IMR-90 (cell line): ENCODE measurements around the gene GRIN2A. TPM values are rescaled to one million over a fixed set of nuclear protein-coding genes. Genes with fewer than 3 reads are reported as not detected.

Source experiments
- ATAC-seq: fragments of 200-7000 bp; cut with Tn5 transposase; 2 replicates; pipeline ENCODE4 v1.9.1; 2020; ENCODE audit warnings: low read depth, mild to moderate bottlenecking, moderate library complexity
- BruUV-seq: library from RNA; stranded (reverse); fragments of 400-500 nt; replicated peaks from 2 replicates; lab custom pipeline; 2021; lab: Mats Ljungman, UMichigan
- CTCF ChIA-PET: fragments of 300-600 bp; formaldehyde crosslinking; extraction: SDS; loops from one replicate; lab custom pipeline; 2021; ENCODE audit warnings: antibody characterized with exemption; lab: Yijun Ruan, JAX
- POLR2A ChIA-PET: fragments of 300-600 bp; sonication (Branson Sonifier 250); formaldehyde crosslinking; loops from one replicate; lab custom pipeline; 2022; ENCODE audit warnings: antibody characterized with exemption; ENCODE audit not compliant: unreplicated experiment; lab: Charles Lee
- DNase-seq: peaks from one replicate; pipeline ENCODE4 v3.0.0; 2013
- H2AFZ ChIP-seq: replicated peaks from 2 replicates; pipeline ENCODE3; 2013; ENCODE audit warnings: low read length, mild to moderate bottlenecking; ENCODE audit not compliant: poor library complexity
- H2AK5ac ChIP-seq: 2 replicates; pipeline ENCODE4 v1.6.1; 2013; ENCODE audit warnings: low read depth, low read length, inconsistent platforms
- H2AK9ac ChIP-seq: replicated peaks from 2 replicates; pipeline ENCODE3; 2013; ENCODE audit warnings: mild to moderate bottlenecking, low read depth, low read length, moderate library complexity; ENCODE audit not compliant: poor library complexity
- H2BK120ac ChIP-seq: 2 replicates; pipeline ENCODE4 v1.6.1; 2013; ENCODE audit warnings: low read depth, low read length, inconsistent platforms
- H2BK15ac ChIP-seq: 3 replicates; pipeline ENCODE4 v1.6.1; 2013; ENCODE audit warnings: low read depth, low read length, inconsistent platforms
- H2BK20ac ChIP-seq: 2 replicates; pipeline ENCODE4 v1.6.1; 2013; ENCODE audit warnings: low read depth, mild to moderate bottlenecking, inconsistent platforms, low read length, moderate library complexity
- H2BK5ac ChIP-seq: 2 replicates; pipeline ENCODE4 v1.6.1; 2013; ENCODE audit warnings: mild to moderate bottlenecking, low read depth, low read length, inconsistent platforms; ENCODE audit not compliant: poor library complexity, severe bottlenecking
- H3K14ac ChIP-seq: replicated peaks from 2 replicates; pipeline ENCODE4 v1.6.1; 2013; ENCODE audit warnings: low read depth, low read length, inconsistent platforms
- H3K18ac ChIP-seq: 2 replicates; pipeline ENCODE4 v1.6.1; 2013; ENCODE audit warnings: low read depth, low read length, control low read depth
- H3K23ac ChIP-seq: 2 replicates; pipeline ENCODE4 v1.6.1; 2013; ENCODE audit warnings: low read depth, low read length, inconsistent platforms
- H3K27ac ChIP-seq: 2 replicates; pipeline ENCODE4 v1.5.1; 2013; ENCODE audit warnings: mild to moderate bottlenecking, control low read depth, low read length; ENCODE audit not compliant: insufficient read depth
- H3K27me3 ChIP-seq: 2 replicates; pipeline ENCODE4 v1.6.1; 2013; ENCODE audit warnings: low read length; ENCODE audit not compliant: control insufficient read depth, insufficient read depth
- H3K36me3 ChIP-seq: 2 replicates; pipeline ENCODE4 v1.6.1; 2013; ENCODE audit warnings: low read length, mixed read lengths; ENCODE audit not compliant: control insufficient read depth, insufficient read depth
- H3K4ac ChIP-seq: 2 replicates; pipeline ENCODE4 v1.6.1; 2013; ENCODE audit warnings: low read depth, low read length, inconsistent platforms
- H3K4me1 ChIP-seq: 2 replicates; pipeline ENCODE4 v1.6.1; 2013; ENCODE audit warnings: low read length, mixed read lengths; ENCODE audit not compliant: control insufficient read depth, insufficient read depth
- H3K4me2 ChIP-seq: 2 replicates; pipeline ENCODE4 v1.6.1; 2013; ENCODE audit warnings: low read depth, mild to moderate bottlenecking, control low read depth, low read length, moderate library complexity
- H3K4me3 ChIP-seq: 2 replicates; pipeline ENCODE4 v1.5.1; 2013; ENCODE audit warnings: low read depth, mild to moderate bottlenecking, control low read depth, low read length, moderate library complexity; ENCODE audit not compliant: insufficient read depth
- H3K56ac ChIP-seq: 2 replicates; pipeline ENCODE4 v1.6.1; 2013; ENCODE audit warnings: low read length, inconsistent platforms; ENCODE audit not compliant: insufficient read depth; ENCODE audit errors: extremely low read depth
- H3K79me1 ChIP-seq, 2 experiments: 2 replicates each; pipeline ENCODE4 v1.6.1; 2013; ENCODE audit warnings: low read length in 2 of 2, inconsistent platforms in 1 of 2, low read depth in 1 of 2
- H3K9ac ChIP-seq: 2 replicates; pipeline ENCODE4 v1.6.1; 2013; ENCODE audit warnings: low read depth, low read length, control low read depth
- H3K9me1 ChIP-seq: 2 replicates; pipeline ENCODE4 v1.6.1; 2013; ENCODE audit warnings: low read length, inconsistent platforms; ENCODE audit not compliant: insufficient read depth
- H3K9me3 ChIP-seq: 2 replicates; pipeline ENCODE4 v1.6.1; 2013; ENCODE audit warnings: low read length; ENCODE audit not compliant: control insufficient read depth, insufficient read depth
- H4K20me1 ChIP-seq: 2 replicates; pipeline ENCODE4 v1.6.1; 2013; ENCODE audit warnings: low read length, inconsistent platforms; ENCODE audit not compliant: insufficient read depth
- H4K5ac ChIP-seq: 2 replicates; pipeline ENCODE4 v1.6.1; 2013; ENCODE audit warnings: mild to moderate bottlenecking, low read depth, low read length, control low read depth
- H4K8ac ChIP-seq, 2 experiments: 2 replicates each; pipeline ENCODE4 v1.6.1; 2013; ENCODE audit warnings: low read depth in 2 of 2, low read length in 2 of 2, control low read depth in 1 of 2, inconsistent platforms in 1 of 2
- H4K91ac ChIP-seq: 2 replicates; pipeline ENCODE4 v1.6.1; 2013; ENCODE audit warnings: low read depth, low read length, inconsistent platforms; ENCODE audit not compliant: insufficient read depth
- BHLHE40 ChIP-seq: fragments of 150-350 bp; IDR thresholded peaks from 2 replicates; pipeline ENCODE4 v1.6.1; 2016; ENCODE audit warnings: mild to moderate bottlenecking, low read depth, low read length
- CEBPB ChIP-seq: IDR thresholded peaks from 2 replicates; pipeline ENCODE4 v1.6.1; 2012; ENCODE audit warnings: low read depth, low read length, improper control_type of control experiment
- CHD1 ChIP-seq: IDR thresholded peaks from 2 replicates; pipeline ENCODE4 v1.6.1; 2012; ENCODE audit warnings: low read depth, low read length, improper control_type of control experiment
- CTCF ChIP-seq: conservative IDR thresholded peaks from 2 replicates; pipeline ENCODE4 v1.5.1; 2012; ENCODE audit warnings: mild to moderate bottlenecking, low read depth, low read length, improper control_type of control experiment
- ELK1 ChIP-seq: fragments of 150-350 bp; IDR thresholded peaks from 2 replicates; pipeline ENCODE4 v1.6.1; 2016; ENCODE audit warnings: low read depth, mild to moderate bottlenecking, low read length, moderate library complexity, borderline replicate concordance
- MAFK ChIP-seq: IDR thresholded peaks from 2 replicates; pipeline ENCODE4 v1.6.1; 2012; ENCODE audit warnings: low read depth, low read length, improper control_type of control experiment
- MAZ ChIP-seq: IDR thresholded peaks from 2 replicates; pipeline ENCODE4 v1.6.1; 2012; ENCODE audit warnings: low read depth, mild to moderate bottlenecking, low read length, improper control_type of control experiment, moderate library complexity, borderline replicate concordance
- MXI1 ChIP-seq: IDR thresholded peaks from 2 replicates; pipeline ENCODE4 v1.6.1; 2012; ENCODE audit warnings: low read depth, mild to moderate bottlenecking, low read length, moderate library complexity, borderline replicate concordance
- NFE2L2 ChIP-seq: fragments of 150-350 bp; IDR thresholded peaks from 2 replicates; pipeline ENCODE4 v1.6.1; 2016; ENCODE audit warnings: low read depth, mild to moderate bottlenecking, low read length
- POLR2A ChIP-seq: IDR thresholded peaks from 2 replicates; pipeline ENCODE4 v1.6.1; 2012; ENCODE audit warnings: mild to moderate bottlenecking, low read depth, low read length
- RAD21 ChIP-seq: IDR thresholded peaks from 2 replicates; pipeline ENCODE4 v1.6.1; 2012; ENCODE audit warnings: low read length, improper control_type of control experiment
- RFX5 ChIP-seq: IDR thresholded peaks from 2 replicates; pipeline ENCODE4 v1.8.0; 2012; ENCODE audit warnings: low read depth, mild to moderate bottlenecking, low read length, moderate library complexity
- SMC3 ChIP-seq: fragments of 150-350 bp; IDR thresholded peaks from 2 replicates; pipeline ENCODE4 v1.6.1; 2016; ENCODE audit warnings: low read depth, mild to moderate bottlenecking, antibody characterized with exemption, low read length, moderate library complexity
- WGBS, 2 experiments: methylation state at CpG; one replicate each; pipeline versions ENCODE4 v1.1.5 to v1.1.7; 2013; ENCODE audit warnings: missing lambda C conversion rate in 2 of 2; ENCODE audit not compliant: insufficient read length in 1 of 2; ENCODE audit errors: extremely low coverage in 2 of 2; 5-methylcytosine and 5-hydroxymethylcytosine counted together
- dilution Hi-C: fragments of 300-500 bp; cut with HindIII; formaldehyde crosslinking; loops from one replicate; pipeline ENCODE4 v1.14.3; 2018; ENCODE audit warnings: low sequenced_read_pairs; ENCODE audit not compliant: unreplicated experiment
- in situ Hi-C: fragments of 300-500 bp; cut with MboI; formaldehyde crosslinking; loops from 3 replicates; pipeline ENCODE4 v1.14.3; 2019; ENCODE audit warnings: low sequenced_read_pairs, inconsistent platforms, mixed read lengths
- intact Hi-C: fragments of 100-400 bp; cut with micrococcal nuclease; formaldehyde crosslinking; loops from 2 replicates; pipeline ENCODE4 v1.10.0; 2022
- polyA plus RNA-seq, 3 experiments: library from polyadenylated mRNA; depleted of rRNA; stranded (reverse); fragments of >200 nt; gene quantifications; 2 replicates each; pipeline ENCODE4 v1.2.3, GENCODE V29; 2012; ENCODE audit warnings: low replicate concordance in 1 of 3
- total RNA-seq: library from RNA; depleted of rRNA; stranded (reverse); fragments of >200 nt; gene quantifications from 2 replicates; pipeline ENCODE4 v1.2.3, GENCODE V29; 2012
- TF ChIP-seq, protein P1 (sequence below): fragments of 150-350 bp; IDR thresholded peaks from 2 replicates; pipeline ENCODE4 v1.6.1; 2017; ENCODE audit warnings: mild to moderate bottlenecking, antibody characterized with exemption, low read length, low read depth

GRIN2A gene
- total and polyA plus RNA-seq, 2 of the 4 experiments (the other 2 are of a cell fraction), result under 0.01 TPM; not detected in 1

- Histone ChIP-seq H2AK9ac (no peak overlapping the region), H2BK120ac (no peak overlapping the region), H4K5ac (no peak overlapping the region), H3K27me3 (no peaks in the 10 kb centered on the region), H3K79me1 (no peaks in the 10 kb centered on the region), H3K27ac (no peak overlapping the region), H3K36me3 (no peaks in the 10 kb centered on the region), H3K9me3 (peaks cover 6% of the 10 kb centered on the region), H3K4me2 (no peak overlapping the region), H2AFZ (no peak overlapping the region), H2BK5ac (no peak overlapping the region), H4K91ac (no peak overlapping the region), H3K56ac (no peak overlapping the region), H2BK20ac (no peak overlapping the region), H2BK15ac (no peak overlapping the region), H4K8ac (no peak overlapping the region), H4K20me1 (no peaks in the 10 kb centered on the region), H3K14ac (no peak overlapping the region), H3K9me1 (no peaks in the 10 kb centered on the region), H2AK5ac (no peak overlapping the region), H3K4me1 (no peaks in the 10 kb centered on the region), H3K23ac (no peak overlapping the region), H3K9ac (no peak overlapping the region), H3K18ac (no peak overlapping the region), H3K4ac (no peak overlapping the region), H3K4me3 (no peak overlapping the region)
- ATAC-seq (no peak), DNase-seq (no peak)
- no peak for TF ChIP-seq RFX5
- TF ChIP-seq POLR2A, result no peak
- TF ChIP-seq RAD21, result no peak
- no peak for TF ChIP-seq NFE2L2
- TF ChIP-seq MAZ, result no peak
- TF ChIP-seq, protein P1, sequence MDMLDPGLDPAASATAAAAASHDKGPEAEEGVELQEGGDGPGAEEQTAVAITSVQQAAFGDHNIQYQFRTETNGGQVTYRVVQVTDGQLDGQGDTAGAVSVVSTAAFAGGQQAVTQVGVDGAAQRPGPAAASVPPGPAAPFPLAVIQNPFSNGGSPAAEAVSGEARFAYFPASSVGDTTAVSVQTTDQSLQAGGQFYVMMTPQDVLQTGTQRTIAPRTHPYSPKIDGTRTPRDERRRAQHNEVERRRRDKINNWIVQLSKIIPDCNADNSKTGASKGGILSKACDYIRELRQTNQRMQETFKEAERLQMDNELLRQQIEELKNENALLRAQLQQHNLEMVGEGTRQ, result no peak
- no peak for TF ChIP-seq CTCF
- TF ChIP-seq MXI1, result no peak
- TF ChIP-seq MAFK, result no peak
- no peak for TF ChIP-seq SMC3
- no peak for TF ChIP-seq CEBPB
- TF ChIP-seq ELK1, result no peak
- no peak for TF ChIP-seq BHLHE40
- TF ChIP-seq CHD1, result no peak
- in situ Hi-C loops, result no loop called here
- POLR2A ChIA-PET, result no interaction called here
- WGBS, 2 experiments, result no CpG with 5 or more reads among the region's 2 CpGs
- BruUV-seq, result no TSS peak
- intact Hi-C loops, result no loop called here
- CTCF ChIA-PET, result no interaction called here
- dilution Hi-C loops, result no loop called here
Measured at GRCh38 chr16:10001258-10001775, 180.9 kb downstream of the GRIN2A start.
